Loucy (cell line): ENCODE results near the gene CFAP20DC.

Experiments used
- H2AFZ ChIP-seq: fragments of 200-600 bp; sonication (generic); 2 replicates; pipeline ENCODE4 v1.6.0; 2016; ENCODE audit warnings: antibody characterized with exemption, mild to moderate bottlenecking, low read length, moderate library complexity
- H3F3A ChIP-seq: fragments of 200-600 bp; 2 replicates; pipeline ENCODE4 v1.6.0; 2016; ENCODE audit warnings: antibody characterized with exemption, low read depth, mild to moderate bottlenecking
- H3K27me3 ChIP-seq: fragments of 200-600 bp; sonication (generic); 2 replicates; pipeline ENCODE4 v1.6.1; 2014; ENCODE audit warnings: low read length, mild to moderate bottlenecking; ENCODE audit not compliant: insufficient read depth, poor library complexity, severe bottlenecking
- H3K36me3 ChIP-seq: fragments of 200-600 bp; sonication (generic); 2 replicates; pipeline ENCODE4 v1.6.1; 2016; ENCODE audit warnings: low read length; ENCODE audit not compliant: insufficient read depth
- H3K4me1 ChIP-seq: fragments of 200-600 bp; sonication (generic); 2 replicates; pipeline ENCODE4 v1.5.1; 2014; ENCODE audit warnings: low read length, mild to moderate bottlenecking; ENCODE audit not compliant: insufficient read depth, poor library complexity, severe bottlenecking
- H3K4me2 ChIP-seq: fragments of 200-600 bp; sonication (generic); 2 replicates; pipeline ENCODE4 v1.6.0; 2014; ENCODE audit warnings: antibody characterized with exemption, low read length, low read depth, mild to moderate bottlenecking; ENCODE audit not compliant: poor library complexity, severe bottlenecking
- H3K4me3 ChIP-seq: fragments of 200-600 bp; sonication (generic); 2 replicates; pipeline ENCODE4 v1.5.1; 2014; ENCODE audit warnings: low read length, mild to moderate bottlenecking, mixed read lengths; ENCODE audit not compliant: poor library complexity, severe bottlenecking
- H3K79me2 ChIP-seq: fragments of 200-600 bp; sonication (generic); 2 replicates; pipeline ENCODE4 v1.6.1; 2014; ENCODE audit warnings: low read length; ENCODE audit not compliant: insufficient read depth
- H3K9ac ChIP-seq: fragments of 200-600 bp; sonication (generic); 2 replicates; pipeline ENCODE4 v1.6.0; 2014; ENCODE audit warnings: mild to moderate bottlenecking, low read depth, low read length, moderate library complexity; ENCODE audit not compliant: poor library complexity, severe bottlenecking
- H3K9me2 ChIP-seq: fragments of 200-600 bp; sonication (generic); replicated peaks from 2 replicates; pipeline ENCODE4 v1.6.1; 2016; ENCODE audit warnings: low read depth, low read length, mixed read lengths
- H3K9me3 ChIP-seq: fragments of 200-600 bp; sonication (generic); 2 replicates; pipeline ENCODE4 v1.6.1; 2014; ENCODE audit warnings: mild to moderate bottlenecking, antibody characterized with exemption, low read length, low read depth; ENCODE audit not compliant: insufficient read depth
- H4K20me1 ChIP-seq: fragments of 200-600 bp; sonication (generic); 2 replicates; pipeline ENCODE4 v1.6.0; 2014; ENCODE audit warnings: antibody characterized with exemption, low read length, mild to moderate bottlenecking; ENCODE audit not compliant: insufficient read depth, poor library complexity, severe bottlenecking
- CTCF ChIP-seq: fragments of 200-600 bp; sonication (generic); conservative IDR thresholded peaks from 2 replicates; pipeline ENCODE4 v1.5.1; 2014; ENCODE audit warnings: mild to moderate bottlenecking, antibody characterized with exemption, low read length
- EZH2phosphoT487 ChIP-seq: fragments of 200-600 bp; IDR thresholded peaks from 2 replicates; pipeline ENCODE4 v1.6.1; 2018; ENCODE audit warnings: antibody characterized with exemption, mild to moderate bottlenecking, moderate library complexity, borderline replicate concordance

Gene CFAP20DC

GRCh38 chr3:58804914-58805313, 244.9 kb downstream of the CFAP20DC start:
- Histone ChIP-seq H2AFZ (no peak overlapping the region), H3K79me2 (no peaks in the 10 kb centered on the region), H3K4me2 (no peak overlapping the region), H3K9me2 (no peaks in the 10 kb centered on the region), H3K4me1 (peaks cover 11% of the 10 kb centered on the region), H3K36me3 (peaks cover 2% of the 10 kb centered on the region), H3F3A (no peaks in the 10 kb centered on the region), H3K27me3 (no peaks in the 10 kb centered on the region), H3K4me3 (no peak overlapping the region), H4K20me1 (no peaks in the 10 kb centered on the region), H3K9me3 (no peaks in the 10 kb centered on the region), H3K9ac (no peak overlapping the region)
- TF ChIP-seq CTCF (no peak), EZH2phosphoT487 (no peak)

GRCh38 chr3:58801541-58801940, 248.3 kb downstream of the CFAP20DC start:
- Histone ChIP-seq H3K9ac (no peak overlapping the region), H3K27me3 (no peaks in the 10 kb centered on the region), H3K4me1 (peaks cover 11% of the 10 kb centered on the region), H2AFZ (no peak overlapping the region), H3F3A (no peaks in the 10 kb centered on the region), H3K79me2 (0 out of 2 replicates have a peak, but pooled peaks cover 4% of the 10 kb centered on the region), H3K9me2 (no peaks in the 10 kb centered on the region), H3K4me3 (no peak overlapping the region), H4K20me1 (no peaks in the 10 kb centered on the region), H3K4me2 (no peak overlapping the region), H3K9me3 (no peaks in the 10 kb centered on the region), H3K36me3 (peaks cover 7% of the 10 kb centered on the region)
- no peak for TF ChIP-seq CTCF

GRCh38 chr3:58800940-58801339, 248.9 kb downstream of the CFAP20DC start:
- Histone ChIP-seq H3K27me3 (no peaks in the 10 kb centered on the region), H2AFZ (no peak overlapping the region), H3K4me1 (peaks cover 11% of the 10 kb centered on the region), H3K79me2 (0 out of 2 replicates have a peak, but pooled peaks cover 4% of the 10 kb centered on the region), H3K9me3 (no peaks in the 10 kb centered on the region), H4K20me1 (no peaks in the 10 kb centered on the region), H3F3A (no peaks in the 10 kb centered on the region), H3K4me2 (no peak overlapping the region), H3K4me3 (no peak overlapping the region), H3K36me3 (peaks cover 7% of the 10 kb centered on the region), H3K9me2 (no peaks in the 10 kb centered on the region), H3K9ac (no peak overlapping the region)
- TF ChIP-seq CTCF (no peak), EZH2phosphoT487 (no peak)
